B cell (primary cell): ENCODE measurements around the gene SERPINA12. TPM values are rescaled to one million over a fixed set of nuclear protein-coding genes. Genes with fewer than 3 reads are reported as not detected.

ENCODE experiments used
- ATAC-seq: fragments of 200-7000 bp; cut with Tn5 transposase; one replicate; pipeline ENCODE4 v1.10.0; 2021; ENCODE audit warnings: low read depth, mild to moderate bottlenecking, moderate number of reproducible peaks, moderate library complexity
- CTCF ChIA-PET: fragments of 350-600 bp; sonication (Branson Sonifier 250); formaldehyde crosslinking; loops from one replicate; lab custom pipeline; 2021; ENCODE audit warnings: antibody characterized with exemption, inconsistent platforms; lab: Charles Lee
- POLR2A ChIA-PET: fragments of 350-600 bp; sonication (Branson Sonifier 250); formaldehyde crosslinking; loops from one replicate; lab custom pipeline; 2021; ENCODE audit warnings: antibody characterized with exemption; lab: Charles Lee
- DNase-seq: peaks from one replicate; pipeline ENCODE4 v3.0.0; 2013
- H2AFZ ChIP-seq: 2 replicates; pipeline ENCODE4 v1.6.1; 2012; ENCODE audit warnings: mild to moderate bottlenecking, low read depth, low read length; ENCODE audit not compliant: insufficient read depth, poor library complexity, severe bottlenecking
- H3K27ac ChIP-seq, 2 donors: 1 replicate in 1 of 2; 2 replicates in 1 of 2; pipeline ENCODE4 v1.5.1; 2012 to 2013; ENCODE audit warnings: low read length in 2 of 2, mild to moderate bottlenecking in 2 of 2, moderate library complexity in 1 of 2
- H3K27me3 ChIP-seq, 4 experiments: fragments of 200-600 bp in 1 of 4; sonication (generic) in 1 of 4; replicated peaks in 1 of 4; 1 replicate in 2 of 4; 2 replicates in 2 of 4; pipeline versions ENCODE4 v1.6.1 to v1.7.0; 2013 to 2016; ENCODE audit warnings: low read length in 3 of 4, mild to moderate bottlenecking in 2 of 4, mixed read lengths in 1 of 4, moderate library complexity in 1 of 4; ENCODE audit not compliant: insufficient read depth in 4 of 4, control insufficient read depth in 3 of 4; ENCODE audit errors: control extremely low read depth in 1 of 4
- H3K36me3 ChIP-seq, 2 experiments: replicated peaks in 1 of 2; 1 replicate in 1 of 2; 2 replicates in 1 of 2; pipeline versions ENCODE4 v1.6.1 to v1.7.1; 2013; ENCODE audit warnings: low read length in 1 of 2; ENCODE audit not compliant: insufficient read depth in 2 of 2, control insufficient read depth in 1 of 2; ENCODE audit errors: control extremely low read depth in 1 of 2, extremely low read depth in 1 of 2
- H3K4me1 ChIP-seq, 2 donors: fragments of 200-600 bp in 1 of 2; sonication (generic) in 1 of 2; 1 replicate in 1 of 2; 2 replicates in 1 of 2; pipeline versions ENCODE4 v1.5.1 to v1.6.1; 2013 to 2017; ENCODE audit warnings: low read length in 2 of 2; ENCODE audit not compliant: control insufficient read depth in 2 of 2, insufficient read depth in 2 of 2
- H3K4me2 ChIP-seq: replicated peaks from 2 replicates; pipeline ENCODE3; 2012; ENCODE audit warnings: mild to moderate bottlenecking, low read depth, low read length; ENCODE audit not compliant: poor library complexity, severe bottlenecking
- H3K4me3 ChIP-seq, 5 experiments: fragments of 200-600 bp in 1 of 5; sonication (generic) in 1 of 5; 1 replicate in 3 of 5; 2 replicates in 2 of 5; pipeline versions ENCODE4 v1.5.1 to v1.7.0; 2011 to 2016; ENCODE audit warnings: low read length in 4 of 5, mild to moderate bottlenecking in 4 of 5, low read depth in 2 of 5, control low read depth in 1 of 5, moderate library complexity in 1 of 5; ENCODE audit not compliant: insufficient read depth in 1 of 5; ENCODE audit errors: control extremely low read depth in 1 of 5, extremely low read depth in 1 of 5
- H3K79me2 ChIP-seq: fragments of 200-600 bp; sonication (generic); one replicate; pipeline ENCODE4 v1.6.0; 2016; ENCODE audit warnings: low read length; ENCODE audit not compliant: control insufficient read depth, insufficient read depth
- H3K9ac ChIP-seq: fragments of 200-600 bp; sonication (generic); 2 replicates; pipeline ENCODE4 v1.6.1; 2017; ENCODE audit warnings: mild to moderate bottlenecking, low read length, moderate library complexity
- H3K9me3 ChIP-seq, 3 donors: one replicate each; pipeline versions ENCODE4 v1.6.1 to v1.7.1; 2013; ENCODE audit warnings: low read length in 2 of 3; ENCODE audit not compliant: control insufficient read depth in 2 of 3, insufficient read depth in 1 of 3; ENCODE audit errors: control extremely low read depth in 1 of 3
- H4K20me1 ChIP-seq: 2 replicates; pipeline ENCODE4 v1.6.0; 2012; ENCODE audit warnings: mild to moderate bottlenecking, low read length; ENCODE audit not compliant: insufficient read depth, control insufficient read depth, poor library complexity, severe bottlenecking
- H3K27ac Mint-ChIP-seq: one replicate; pipeline ENCODE4 v1.8.0; 2021; ENCODE audit warnings: mixed read lengths
- H3K27me3 Mint-ChIP-seq: one replicate; pipeline ENCODE4 v1.8.0; 2021; ENCODE audit warnings: mixed read lengths
- H3K4me1 Mint-ChIP-seq: one replicate; pipeline ENCODE4 v1.8.0; 2021; ENCODE audit warnings: mixed read lengths
- H3K4me3 Mint-ChIP-seq: one replicate; pipeline ENCODE4 v1.8.0; 2021; ENCODE audit warnings: mixed read lengths
- H3K9me3 Mint-ChIP-seq: one replicate; pipeline ENCODE4 v1.8.0; 2022; ENCODE audit warnings: mixed read lengths; ENCODE audit not compliant: insufficient read depth
- CTCF ChIP-seq: fragments of 200-600 bp; IDR thresholded peaks from one replicate; pipeline ENCODE4 v1.8.0; 2022; ENCODE audit warnings: antibody characterized with exemption, mild to moderate bottlenecking
- EZH2 ChIP-seq: IDR thresholded peaks from 2 replicates; pipeline ENCODE4 v1.6.1; 2012; ENCODE audit warnings: borderline replicate concordance, low read depth, mild to moderate bottlenecking, moderate library complexity, low read length; ENCODE audit not compliant: insufficient read depth, poor library complexity, severe bottlenecking
- WGBS: methylation state at CpG from one replicate; pipeline ENCODE4 v1.1.5; 2013; ENCODE audit warnings: missing lambda C conversion rate; ENCODE audit not compliant: insufficient coverage; 5-methylcytosine and 5-hydroxymethylcytosine counted together
- intact Hi-C: fragments of 100-400 bp; cut with micrococcal nuclease; formaldehyde crosslinking; loops from one replicate; pipeline ENCODE4 v1.10.0; 2022
- polyA plus RNA-seq: library from polyadenylated mRNA; depleted of rRNA; stranded (reverse); fragments of >200 nt; gene quantifications from 2 replicates; pipeline ENCODE4 v1.2.3, GENCODE V29; 2012
- total RNA-seq, 2 donors: library from RNA; stranded (reverse); fragments of 120-200 nt in 1 of 2; gene quantifications; 1 replicate in 1 of 2; 2 replicates in 1 of 2; pipeline versions ENCODE4 v1.2.3 to v1.2.4, GENCODE V29; 2013 to 2022

Gene SERPINA12
- total and polyA plus RNA-seq, 2 donors (not counting 1 experiment from before 2014, with no cell fraction given), result not detected

DNA sequence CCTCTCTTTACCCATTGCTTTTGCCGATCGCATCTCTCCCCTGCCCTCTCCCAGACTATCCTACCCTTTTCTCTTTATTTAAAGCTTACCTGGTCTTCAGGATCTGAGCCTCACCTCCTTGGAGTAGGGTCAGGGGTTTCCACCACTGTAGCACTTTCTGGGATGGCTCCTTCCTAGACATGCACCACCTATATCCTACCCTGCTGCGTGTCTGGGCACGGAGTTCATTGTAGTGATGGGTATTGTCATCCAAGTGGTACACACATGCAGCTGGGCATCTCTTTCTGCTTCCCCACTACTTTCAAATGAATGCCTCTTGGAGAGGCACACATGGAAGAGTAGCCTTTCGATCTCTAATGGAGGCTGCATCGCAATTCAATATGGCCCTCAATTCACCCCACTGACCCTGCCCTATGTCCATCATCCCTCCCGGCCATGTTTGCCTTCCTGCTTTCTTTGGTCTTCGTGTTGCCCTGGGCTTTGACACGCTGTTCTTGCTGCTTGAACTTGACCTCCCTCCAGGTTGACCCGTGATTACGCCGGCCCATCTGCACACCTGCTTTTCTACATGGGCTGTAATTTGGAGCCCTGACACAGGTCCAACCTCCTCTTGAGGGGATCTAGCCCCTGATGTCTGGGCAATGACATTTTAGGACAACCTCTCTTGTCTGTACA is 67.6 kb downstream of the SERPINA12 start:
- Mint-ChIP-seq H3K9me3 (peaks cover 2% of the 10 kb centered on the region), H3K27ac (no peak overlapping the region), H3K4me3 (no peak overlapping the region), H3K4me1 (no peaks in the 10 kb centered on the region), H3K27me3 (peaks cover 4% of the 10 kb centered on the region)
- Histone ChIP-seq H3K4me1 (no peaks in the 10 kb centered on the region), H3K9me3 (peaks cover 0 to 6% (median 0%) of the 10 kb centered on the region in 3 donors), H3K9ac (no peak overlapping the region), H4K20me1 (no peaks in the 10 kb centered on the region), H3K27me3 (no peaks in the 10 kb centered on the region), H3K4me3 (no peak overlapping the region), H3K79me2 (no peaks in the 10 kb centered on the region), H3K4me2 (no peak overlapping the region), H2AFZ (no peak overlapping the region), H3K27ac (no peak overlapping the region), H3K36me3 (no peaks in the 10 kb centered on the region)
- no peak for TF ChIP-seq EZH2
- no peak for TF ChIP-seq CTCF
- WGBS, result 87% methylated on average over 10 of the region's 12 CpGs
- DNase-seq (no peak), ATAC-seq (no peak)
- intact Hi-C loops, result no loop called here
- ChIA-PET CTCF (no interaction called here), POLR2A (no interaction called here)

- WGBS, result 84% methylated on average over 3 of the region's 4 CpGs
- H3K9ac ChIP-seq, result no peak overlapping the region
- DNase-seq (no peak), ATAC-seq (no peak)
- no peak overlapping the region for H3K4me3 Mint-ChIP-seq
- H3K79me2 ChIP-seq, result no peaks in the 10 kb centered on the region
- no peak overlapping the region for H3K27ac Mint-ChIP-seq
- no peak overlapping the region for H3K4me3 ChIP-seq
- H3K36me3 ChIP-seq, result no peaks in the 10 kb centered on the region
- H3K27ac ChIP-seq, result no peak overlapping the region
- H2AFZ ChIP-seq, result no peak overlapping the region
- H4K20me1 ChIP-seq, result no peaks in the 10 kb centered on the region
- POLR2A ChIA-PET, result no interaction called here
- peaks cover 2% of the 10 kb centered on the region for H3K9me3 Mint-ChIP-seq
- no peak for TF ChIP-seq EZH2
- TF ChIP-seq CTCF, result no peak
- H3K4me2 ChIP-seq, result no peak overlapping the region
- intact Hi-C loops, result no loop called here
- H3K4me1 Mint-ChIP-seq, result no peaks in the 10 kb centered on the region
- no peaks in the 10 kb centered on the region for H3K27me3 ChIP-seq
- CTCF ChIA-PET, result no interaction called here
- H3K27me3 Mint-ChIP-seq, result peaks cover 4% of the 10 kb centered on the region
- peaks cover 0 to 6% (median 0%) of the 10 kb centered on the region in 3 donors for H3K9me3 ChIP-seq
- H3K4me1 ChIP-seq, result no peaks in the 10 kb centered on the region
These were observed 68.1 kb downstream of the SERPINA12 start for GRCh38 chr14:94441130-94441529.
